GM12891 (cell line): ENCODE measurements around the gene STXBP5.

ENCODE experiments used
- PAX5 ChIP-seq: IDR thresholded peaks from 2 replicates; pipeline ENCODE4 v1.6.1; 2011; ENCODE audit warnings: low read length, moderate library complexity, mild to moderate bottlenecking; ENCODE audit not compliant: insufficient read depth, severe bottlenecking
- POLR2A ChIP-seq: IDR thresholded peaks from 2 replicates; pipeline ENCODE4 v1.6.1; 2011; ENCODE audit warnings: low read depth, low read length, control low read depth
- POLR2AphosphoS5 ChIP-seq: IDR thresholded peaks from 2 replicates; pipeline ENCODE4 v1.6.1; 2011; ENCODE audit warnings: low read depth, low read length, control low read depth
- POU2F2 ChIP-seq: IDR thresholded peaks from 2 replicates; pipeline ENCODE4 v1.6.1; 2011; ENCODE audit warnings: low read depth, mild to moderate bottlenecking, control low read depth, low read length, moderate library complexity
- SPI1 ChIP-seq: IDR thresholded peaks from 2 replicates; pipeline ENCODE4 v1.6.1; 2011; ENCODE audit warnings: low read depth, low read length, control low read depth
- TAF1 ChIP-seq: IDR thresholded peaks from 2 replicates; pipeline ENCODE4 v1.6.1; 2011; ENCODE audit warnings: low read depth, low read length, control low read depth

- TF ChIP-seq POLR2AphosphoS5: no peak
- no peak for TF ChIP-seq POLR2A
- no peak for TF ChIP-seq TAF1
- no peak for TF ChIP-seq POU2F2
- TF ChIP-seq SPI1: no peak
- TF ChIP-seq PAX5: no peak
Measured at GRCh38 chr6:147212622-147213021, 8.4 kb downstream of the STXBP5 start.
